ENCODE measurements around the gene ZFP36L2.

ZFP36L2 gene

DNA sequence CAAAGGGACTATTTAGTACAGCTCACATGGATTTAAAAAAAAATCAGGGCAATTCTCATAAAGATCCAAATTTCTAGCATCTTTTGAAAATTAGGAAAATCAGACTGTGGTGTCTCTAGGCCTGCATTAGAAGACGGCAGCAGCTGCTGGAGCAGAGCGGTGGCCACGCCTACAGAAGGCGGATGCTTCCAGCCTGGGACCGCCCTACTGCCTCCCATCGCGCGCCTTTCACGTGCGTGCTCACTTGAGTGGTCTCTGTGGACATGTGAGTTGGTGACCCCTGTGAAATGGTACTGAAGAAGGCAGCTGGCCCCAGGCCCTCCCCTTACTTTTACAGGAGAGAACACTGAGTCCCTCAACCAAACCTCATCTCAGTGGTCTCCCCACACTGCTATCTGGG lies 15.2 kb upstream of the ZFP36L2 start:
- DNase-seq, result no peak

DNA sequence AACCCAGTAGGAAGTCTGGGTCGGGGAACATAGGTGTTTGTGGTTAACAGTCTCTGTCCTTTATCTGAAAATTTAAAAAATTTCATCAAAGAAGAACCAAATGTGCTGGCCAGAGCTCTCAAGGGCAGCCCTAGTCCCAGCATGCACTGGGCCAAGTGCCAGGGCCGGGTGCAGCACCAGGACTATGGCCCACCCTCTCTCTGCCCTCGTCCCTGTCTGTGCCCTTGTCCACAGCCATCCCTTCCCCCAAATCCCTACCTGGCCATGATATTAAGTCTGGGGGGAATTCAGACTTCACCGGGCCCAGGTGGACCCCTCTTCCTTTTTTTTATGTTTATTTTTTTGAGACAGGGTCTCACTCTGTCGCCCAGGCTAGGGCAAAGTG lies 14.4 kb upstream of the ZFP36L2 start:
- no peak for DNase-seq

- DNase-seq, result no peak
Observed at GRCh38 chr2:43239981-43240765, 13.8 kb upstream of the ZFP36L2 start.

DNA sequence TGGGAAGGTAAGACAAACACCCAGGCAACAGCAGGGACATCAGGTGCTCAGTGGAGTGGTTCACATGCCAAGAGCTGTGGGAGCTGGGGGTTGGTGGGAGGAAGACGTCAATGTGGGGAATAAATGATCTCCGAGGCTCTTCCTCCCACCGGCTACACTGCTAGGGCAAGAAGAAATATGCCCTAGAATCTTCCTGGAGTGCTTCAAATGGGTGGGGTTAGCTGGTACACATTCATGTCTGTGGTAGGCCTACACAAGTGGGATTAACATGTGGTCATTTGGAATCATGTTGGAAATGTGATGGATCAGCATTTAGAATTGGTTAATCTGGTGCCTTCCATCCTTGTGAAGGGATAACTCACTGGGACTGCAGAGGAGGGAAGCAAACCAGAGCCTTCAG lies 12.4 kb upstream of the ZFP36L2 start:
- DNase-seq, result no peak

DNA sequence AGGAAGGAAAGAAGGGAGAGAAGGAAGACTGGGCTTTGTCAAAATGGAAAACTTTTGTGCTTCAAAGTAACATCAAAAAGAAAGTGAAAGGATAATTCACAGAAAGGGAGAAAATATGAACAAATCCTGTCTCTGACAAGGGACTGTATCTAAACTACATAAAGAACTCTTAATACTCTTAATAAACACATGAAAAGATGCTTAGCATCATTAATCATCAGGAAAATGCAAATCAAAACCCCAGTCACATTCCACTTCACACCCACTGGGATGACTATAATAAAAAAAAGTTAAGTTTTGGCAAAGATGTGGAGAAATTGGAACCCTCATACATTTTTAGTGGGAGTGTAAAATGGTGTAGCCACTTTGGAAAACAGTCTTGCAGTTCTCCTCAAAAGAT lies 11.8 kb upstream of the ZFP36L2 start:
- DNase-seq, result no peak

DNA sequence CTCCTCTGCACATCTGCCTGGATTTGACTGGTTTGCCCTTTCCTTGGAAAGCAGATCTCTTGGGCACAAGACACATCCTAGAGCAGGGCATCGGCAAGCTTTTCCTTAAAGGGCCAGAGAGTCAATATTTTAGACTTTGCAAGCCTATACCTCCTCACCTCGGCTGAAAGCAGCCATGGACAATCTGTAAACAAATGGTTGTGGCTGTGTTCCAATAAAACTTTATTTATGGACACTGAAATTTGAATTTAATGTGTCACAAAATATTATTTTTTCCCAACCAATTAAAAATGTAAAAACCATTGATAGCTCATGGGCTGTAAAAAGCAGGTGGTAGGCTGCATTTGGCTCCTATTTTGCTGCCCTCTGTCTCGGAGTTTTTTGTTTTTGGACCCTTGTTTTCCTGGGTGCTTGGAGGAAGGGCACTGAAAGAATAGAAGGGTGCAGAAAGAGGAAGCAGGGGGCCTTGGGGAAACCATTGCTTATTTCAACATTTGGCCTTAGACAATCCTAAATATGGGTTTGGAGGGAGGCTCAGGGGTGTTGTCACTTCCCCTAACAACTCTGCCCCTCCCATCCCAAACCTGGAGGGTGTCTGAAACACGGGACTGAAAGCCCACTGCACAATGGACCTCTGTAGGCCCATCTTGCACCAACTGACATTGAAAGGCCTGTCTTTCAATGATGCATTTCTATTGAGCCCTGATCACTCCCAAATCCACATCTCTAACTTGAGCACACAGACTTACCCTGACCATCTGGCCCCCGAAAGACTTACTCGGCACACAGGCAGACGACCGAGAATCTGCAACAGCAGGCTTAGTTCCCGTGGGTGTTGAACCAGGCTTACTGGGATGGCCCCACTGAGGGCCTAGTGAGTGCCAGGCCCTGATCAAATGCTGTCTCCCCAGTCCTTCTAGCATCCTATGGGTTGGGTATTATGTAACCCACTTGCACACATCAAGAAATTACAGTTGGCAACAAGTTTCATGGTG lies 7.1 kb upstream of the ZFP36L2 start:
- DNase-seq, result peak; percentile 58

DNA sequence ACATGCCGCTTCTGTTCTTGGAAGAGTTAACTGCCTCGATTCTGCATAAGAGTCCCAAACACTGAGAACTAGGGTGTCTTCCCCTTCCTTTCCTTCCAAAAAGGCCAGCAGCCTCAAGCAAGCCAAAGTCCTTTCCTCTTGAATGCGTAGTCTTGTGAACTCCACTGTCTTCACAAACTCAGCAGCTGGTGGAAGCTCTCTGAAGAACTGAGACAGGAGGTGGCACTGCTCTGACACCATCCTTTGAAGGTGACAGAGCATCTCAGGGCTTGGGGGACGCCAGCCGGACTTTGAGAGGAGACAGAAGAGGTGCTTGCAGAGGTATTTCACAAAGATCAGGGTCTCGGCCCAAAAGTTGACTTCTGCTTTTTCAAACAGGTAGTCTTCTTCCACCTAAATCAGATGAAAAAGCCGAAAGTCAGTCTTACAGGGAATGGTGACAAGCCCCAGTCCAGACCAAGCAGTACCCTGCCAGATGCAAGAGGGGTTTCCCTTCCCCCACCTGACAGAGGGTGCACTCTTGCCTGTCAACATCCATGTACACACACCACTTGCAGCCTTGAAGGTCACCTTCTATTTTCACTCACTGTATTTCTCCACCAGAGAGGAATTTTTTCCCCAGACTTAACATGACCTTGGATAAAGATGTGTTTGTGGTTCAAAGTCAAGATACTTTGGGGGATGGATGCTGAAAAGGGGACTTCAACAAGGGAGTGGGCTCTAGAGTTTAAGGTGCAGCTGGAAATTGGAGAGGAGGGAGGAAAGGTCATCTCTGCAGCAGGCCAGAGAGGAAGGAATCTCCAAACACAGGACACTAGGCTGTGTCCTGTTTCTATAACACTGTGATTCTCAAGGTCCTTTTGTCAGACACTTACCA lies 4.8 kb upstream of the ZFP36L2 start:
- DNase-seq, result no peak

- DNase-seq, result no peak
Observed at GRCh38 chr2:43230351-43230885, 4.0 kb upstream of the ZFP36L2 start.

GRCh38 chr2:43228756-43229659 lies 2.6 kb upstream of the ZFP36L2 start:
- no peak for DNase-seq

DNA sequence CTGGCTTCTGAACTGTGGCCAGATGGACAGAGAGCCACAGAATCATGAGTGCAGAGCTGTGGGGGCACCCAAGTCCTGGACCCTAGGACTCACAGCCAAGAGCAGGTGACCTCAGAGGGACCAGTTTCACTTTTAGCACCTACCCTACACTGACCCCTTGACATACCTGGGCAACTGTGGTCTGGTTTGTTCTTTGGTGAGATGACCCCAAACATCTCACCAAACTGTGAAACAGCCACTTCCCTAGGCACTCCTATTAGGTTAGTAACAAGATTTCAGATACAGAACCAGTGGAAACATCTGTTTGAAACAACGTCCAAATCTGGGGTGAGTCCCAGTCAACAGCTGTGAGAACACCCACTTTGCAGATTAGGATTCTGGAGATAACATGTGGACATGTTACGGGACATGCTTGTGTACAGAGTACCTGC lies 1.9 kb upstream of the ZFP36L2 start:
- DNase-seq, result no peak

GRCh38 chr2:43227830-43228281 lies 1.4 kb upstream of the ZFP36L2 start:
- no peak for DNase-seq

- peak; percentile 86 for DNase-seq
Observed at GRCh38 chr2:43226955-43227829, 786 bp upstream of the ZFP36L2 start.

GRCh38 chr2:43225788-43226557 lies 433 bp downstream of the ZFP36L2 start:
- DNase-seq, result no peak

- no peak for DNase-seq
Observed at GRCh38 chr2:43225093-43225787, 1.2 kb downstream of the ZFP36L2 start.

DNA sequence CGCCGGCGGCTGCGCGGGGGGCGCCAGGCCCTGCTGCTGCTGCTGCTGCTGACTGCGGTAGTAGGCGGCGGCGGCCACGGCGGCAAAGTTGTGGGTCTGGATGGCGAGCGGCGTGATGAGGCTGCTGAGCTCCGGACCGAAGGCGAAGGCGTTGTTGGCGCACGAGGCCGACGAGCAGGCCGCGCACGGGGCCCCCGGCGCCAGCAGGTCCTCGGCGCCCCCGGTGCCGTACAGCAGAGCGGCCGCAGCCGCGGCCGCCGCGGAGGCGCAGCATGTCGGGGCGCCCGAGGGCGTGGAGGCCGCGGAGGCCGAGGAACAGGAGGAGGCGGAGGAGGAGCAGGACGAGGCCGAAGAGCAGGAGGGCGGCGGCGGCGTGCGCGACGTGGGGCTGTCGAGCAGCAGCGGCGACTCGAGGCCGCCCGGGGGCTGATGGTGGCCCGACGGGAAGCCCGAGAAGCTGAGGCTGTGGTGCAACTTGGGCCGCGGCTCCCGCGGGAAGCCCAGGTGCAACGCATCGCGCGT lies 1.8 kb downstream of the ZFP36L2 start:
- DNase-seq, result no peak

- no peak for DNase-seq
Observed at GRCh38 chr2:43224131-43224570, 2.3 kb downstream of the ZFP36L2 start.

DNA sequence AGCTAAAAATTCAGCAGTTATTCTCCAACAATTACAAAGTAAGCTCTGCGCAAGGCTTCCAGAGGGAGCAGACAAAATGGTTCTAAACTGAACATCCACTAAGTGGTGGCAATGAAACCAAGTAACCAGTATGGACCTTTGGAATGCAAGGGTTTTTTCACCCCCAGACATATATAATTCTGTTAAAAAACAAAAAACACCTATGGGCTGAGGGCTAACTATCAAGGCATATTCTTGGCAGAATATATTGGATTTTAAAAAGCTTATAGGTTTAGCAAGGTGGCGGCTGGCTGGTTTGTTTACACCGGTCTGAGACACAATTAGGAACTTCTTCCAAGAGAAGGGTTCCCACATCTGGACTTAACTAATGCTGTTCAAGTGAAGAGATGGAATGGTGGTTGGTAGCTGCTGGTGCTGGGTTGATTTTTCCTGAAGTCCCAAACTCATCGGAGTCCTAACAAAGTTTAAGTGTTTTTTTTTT lies 2.8 kb downstream of the ZFP36L2 start:
- no peak for DNase-seq
